GM23338 (cell line): Measurements from ENCODE around the gene DLL4. TPM values are rescaled to one million over a fixed set of nuclear protein-coding genes. Genes with fewer than 3 reads are reported as not detected.

Experiments
- ATAC-seq: fragments of 200-7000 bp; cut with Tn5 transposase; 3 replicates; pipeline ENCODE4 v1.9.1; 2020
- DNase-seq: peaks from one replicate; pipeline ENCODE4 v3.0.0-alpha.2; 2015; ENCODE audit warnings: low spot score
- H2AFZ ChIP-seq: fragments of 200-600 bp; sonication (generic); 2 replicates; pipeline ENCODE4 v1.8.0; 2016; ENCODE audit warnings: antibody characterized with exemption, mild to moderate bottlenecking, moderate library complexity
- H3F3A ChIP-seq: fragments of 200-600 bp; sonication (generic); replicated peaks from 2 replicates; pipeline ENCODE4 v1.8.0; 2017; ENCODE audit warnings: antibody characterized with exemption, mixed run types, low read depth
- H3K27ac ChIP-seq: fragments of 200-600 bp; sonication (generic); 2 replicates; pipeline ENCODE4 v1.6.1; 2016; ENCODE audit warnings: low read depth
- H3K27me3 ChIP-seq: fragments of 200-600 bp; sonication (generic); 2 replicates; pipeline ENCODE4 v1.8.0; 2016; ENCODE audit warnings: mild to moderate bottlenecking, mixed run types, moderate library complexity; ENCODE audit not compliant: insufficient read depth
- H3K36me3 ChIP-seq: fragments of 200-600 bp; sonication (generic); 2 replicates; pipeline ENCODE4 v1.8.0; 2016; ENCODE audit warnings: mild to moderate bottlenecking; ENCODE audit not compliant: insufficient read depth
- H3K4me1 ChIP-seq: fragments of 200-600 bp; sonication (generic); 2 replicates; pipeline ENCODE4 v1.8.0; 2016; ENCODE audit warnings: mild to moderate bottlenecking, moderate library complexity; ENCODE audit not compliant: insufficient read depth
- H3K4me2 ChIP-seq: fragments of 200-600 bp; sonication (generic); 2 replicates; pipeline ENCODE4 v1.7.1; 2017; ENCODE audit warnings: mixed run types
- H3K4me3 ChIP-seq: fragments of 200-600 bp; sonication (generic); 2 replicates; pipeline ENCODE4 v1.6.1; 2016; ENCODE audit warnings: mixed run types
- H3K79me2 ChIP-seq: fragments of 200-600 bp; sonication (generic); replicated peaks from 2 replicates; pipeline ENCODE4 v1.8.0; 2017; ENCODE audit warnings: mild to moderate bottlenecking; ENCODE audit not compliant: insufficient read depth
- H3K9me2 ChIP-seq: fragments of 200-600 bp; sonication (generic); 2 replicates; pipeline ENCODE4 v1.8.0; 2017; ENCODE audit not compliant: insufficient read depth
- H4K20me1 ChIP-seq: fragments of 200-600 bp; sonication (generic); replicated peaks from 2 replicates; pipeline ENCODE4 v1.8.0; 2017; ENCODE audit warnings: mild to moderate bottlenecking; ENCODE audit not compliant: insufficient read depth
- H3K27ac Mint-ChIP-seq: 2 replicates; pipeline ENCODE4 v1.8.0; 2020; ENCODE audit warnings: inconsistent platforms, mild to moderate bottlenecking, moderate library complexity, mixed read lengths
- H3K27me3 Mint-ChIP-seq: 3 replicates; pipeline ENCODE4 v1.8.0; 2022; ENCODE audit warnings: low read depth, mild to moderate bottlenecking, moderate library complexity, mixed read lengths, inconsistent platforms; ENCODE audit not compliant: insufficient read depth, poor library complexity
- H3K36me3 Mint-ChIP-seq: 3 replicates; pipeline ENCODE4 v1.8.0; 2021; ENCODE audit warnings: low read depth, mild to moderate bottlenecking, inconsistent platforms, moderate library complexity, mixed read lengths
- H3K4me1 Mint-ChIP-seq: 3 replicates; pipeline ENCODE4 v1.8.0; 2020; ENCODE audit warnings: mild to moderate bottlenecking, inconsistent platforms, mixed read lengths
- H3K4me3 Mint-ChIP-seq: 3 replicates; pipeline ENCODE4 v1.8.0; 2021; ENCODE audit warnings: moderate library complexity, mild to moderate bottlenecking, inconsistent platforms, mixed read lengths
- H3K9me3 Mint-ChIP-seq: 3 replicates; pipeline ENCODE4 v1.8.0; 2020; ENCODE audit warnings: moderate library complexity, mild to moderate bottlenecking, inconsistent platforms, mixed read lengths
- CREB1 ChIP-seq: fragments of 250-450 bp; sonication (Bioruptor Pico); IDR thresholded peaks from 2 replicates; pipeline ENCODE4 v1.5.0; 2020; ENCODE audit warnings: low read depth, mild to moderate bottlenecking, moderate library complexity
- POLR2AphosphoS5 ChIP-seq: IDR thresholded peaks from 2 replicates; pipeline ENCODE4 v1.6.1; 2016; ENCODE audit warnings: antibody characterized with exemption, low read depth
- STAT1 ChIP-seq: IDR thresholded peaks from one replicate; pipeline ENCODE4 v1.6.1; 2016; ENCODE audit warnings: antibody characterized with exemption; ENCODE audit not compliant: unreplicated experiment
- ZNF114 ChIP-seq: fragments of 250-450 bp; sonication (Bioruptor Pico); IDR thresholded peaks from 2 replicates; pipeline ENCODE4 v1.5.0; 2020; ENCODE audit warnings: mild to moderate bottlenecking, moderate library complexity
- polyA plus RNA-seq: library from polyadenylated mRNA; unstranded; fragments of >200 nt; fragmentation: Nextera tagmentation; extraction: Ambion mirVana; gene quantifications from 2 replicates; pipeline ENCODE4 v1.2.1, GENCODE V29; 2016
- total RNA-seq: library from RNA; depleted of rRNA; stranded (reverse); fragments of >200 nt; shearing (Covaris generic); gene quantifications from 2 replicates; pipeline ENCODE4 v1.2.3, GENCODE V29; 2014
- TF ChIP-seq, protein P1 (sequence below): IDR thresholded peaks from one replicate; pipeline ENCODE4 v1.6.1; 2018; ENCODE audit warnings: antibody characterized with exemption; ENCODE audit not compliant: unreplicated experiment
- TF ChIP-seq, protein P2 (sequence below), 2 experiments: fragments of 200-600 bp in 1 of 2; sonication (generic) in 1 of 2; conservative IDR thresholded peaks; 2 replicates each; pipeline versions ENCODE4 v1.5.1 to v1.6.1; 2016 to 2017; ENCODE audit warnings: antibody characterized with exemption in 2 of 2, low read depth in 2 of 2, mild to moderate bottlenecking in 2 of 2, moderate library complexity in 1 of 2
- TF ChIP-seq, protein P3 (sequence below): fragments of 250-450 bp; sonication (Bioruptor Pico); IDR thresholded peaks from 2 replicates; pipeline ENCODE4 v1.5.0; 2020; ENCODE audit warnings: mild to moderate bottlenecking, moderate library complexity

Gene DLL4
- total and polyA plus RNA-seq, 2 experiments from 2014 or later, result 0.31 to 0.99 TPM

DNA sequence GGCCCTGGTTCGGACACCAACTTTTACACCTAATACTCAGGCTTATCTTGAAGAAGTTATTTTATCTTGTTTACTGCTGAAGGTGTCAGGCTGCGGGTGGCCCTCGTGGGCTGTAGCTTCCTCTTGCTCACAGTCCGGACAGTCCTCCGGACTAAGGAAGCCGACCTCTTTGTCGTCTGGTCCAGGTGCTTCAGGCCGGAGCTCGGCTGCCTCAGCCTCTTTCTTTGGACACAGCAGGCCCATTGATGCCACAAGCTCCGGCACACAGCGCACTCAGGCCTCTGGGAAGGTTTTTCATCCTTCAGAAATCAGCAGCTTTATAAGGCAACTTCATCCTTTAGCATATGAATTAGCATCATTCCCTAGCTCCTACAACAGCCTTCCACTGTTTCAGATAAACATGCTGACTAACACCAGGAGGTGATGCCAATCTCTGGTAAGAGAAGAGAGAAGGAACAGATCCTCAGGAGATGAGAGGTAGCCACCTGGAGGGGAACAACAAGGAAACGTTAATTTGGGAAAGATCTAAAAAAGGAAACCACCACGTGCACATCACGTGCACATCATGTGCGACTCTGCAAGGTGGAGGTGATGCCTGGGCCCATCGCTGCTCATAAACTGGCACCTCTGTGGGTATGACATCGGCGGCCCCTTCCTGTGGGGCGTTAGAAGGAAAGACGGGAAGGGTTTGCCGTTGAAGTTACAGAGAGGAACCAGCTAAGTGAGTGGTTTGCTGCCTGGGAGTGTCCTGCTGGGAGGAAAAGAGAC is 19.8 kb downstream of the DLL4 start (continued):
- TF ChIP-seq, protein P1, sequence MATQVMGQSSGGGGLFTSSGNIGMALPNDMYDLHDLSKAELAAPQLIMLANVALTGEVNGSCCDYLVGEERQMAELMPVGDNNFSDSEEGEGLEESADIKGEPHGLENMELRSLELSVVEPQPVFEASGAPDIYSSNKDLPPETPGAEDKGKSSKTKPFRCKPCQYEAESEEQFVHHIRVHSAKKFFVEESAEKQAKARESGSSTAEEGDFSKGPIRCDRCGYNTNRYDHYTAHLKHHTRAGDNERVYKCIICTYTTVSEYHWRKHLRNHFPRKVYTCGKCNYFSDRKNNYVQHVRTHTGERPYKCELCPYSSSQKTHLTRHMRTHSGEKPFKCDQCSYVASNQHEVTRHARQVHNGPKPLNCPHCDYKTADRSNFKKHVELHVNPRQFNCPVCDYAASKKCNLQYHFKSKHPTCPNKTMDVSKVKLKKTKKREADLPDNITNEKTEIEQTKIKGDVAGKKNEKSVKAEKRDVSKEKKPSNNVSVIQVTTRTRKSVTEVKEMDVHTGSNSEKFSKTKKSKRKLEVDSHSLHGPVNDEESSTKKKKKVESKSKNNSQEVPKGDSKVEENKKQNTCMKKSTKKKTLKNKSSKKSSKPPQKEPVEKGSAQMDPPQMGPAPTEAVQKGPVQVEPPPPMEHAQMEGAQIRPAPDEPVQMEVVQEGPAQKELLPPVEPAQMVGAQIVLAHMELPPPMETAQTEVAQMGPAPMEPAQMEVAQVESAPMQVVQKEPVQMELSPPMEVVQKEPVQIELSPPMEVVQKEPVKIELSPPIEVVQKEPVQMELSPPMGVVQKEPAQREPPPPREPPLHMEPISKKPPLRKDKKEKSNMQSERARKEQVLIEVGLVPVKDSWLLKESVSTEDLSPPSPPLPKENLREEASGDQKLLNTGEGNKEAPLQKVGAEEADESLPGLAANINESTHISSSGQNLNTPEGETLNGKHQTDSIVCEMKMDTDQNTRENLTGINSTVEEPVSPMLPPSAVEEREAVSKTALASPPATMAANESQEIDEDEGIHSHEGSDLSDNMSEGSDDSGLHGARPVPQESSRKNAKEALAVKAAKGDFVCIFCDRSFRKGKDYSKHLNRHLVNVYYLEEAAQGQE, result no peak
- TF ChIP-seq, protein P2, sequence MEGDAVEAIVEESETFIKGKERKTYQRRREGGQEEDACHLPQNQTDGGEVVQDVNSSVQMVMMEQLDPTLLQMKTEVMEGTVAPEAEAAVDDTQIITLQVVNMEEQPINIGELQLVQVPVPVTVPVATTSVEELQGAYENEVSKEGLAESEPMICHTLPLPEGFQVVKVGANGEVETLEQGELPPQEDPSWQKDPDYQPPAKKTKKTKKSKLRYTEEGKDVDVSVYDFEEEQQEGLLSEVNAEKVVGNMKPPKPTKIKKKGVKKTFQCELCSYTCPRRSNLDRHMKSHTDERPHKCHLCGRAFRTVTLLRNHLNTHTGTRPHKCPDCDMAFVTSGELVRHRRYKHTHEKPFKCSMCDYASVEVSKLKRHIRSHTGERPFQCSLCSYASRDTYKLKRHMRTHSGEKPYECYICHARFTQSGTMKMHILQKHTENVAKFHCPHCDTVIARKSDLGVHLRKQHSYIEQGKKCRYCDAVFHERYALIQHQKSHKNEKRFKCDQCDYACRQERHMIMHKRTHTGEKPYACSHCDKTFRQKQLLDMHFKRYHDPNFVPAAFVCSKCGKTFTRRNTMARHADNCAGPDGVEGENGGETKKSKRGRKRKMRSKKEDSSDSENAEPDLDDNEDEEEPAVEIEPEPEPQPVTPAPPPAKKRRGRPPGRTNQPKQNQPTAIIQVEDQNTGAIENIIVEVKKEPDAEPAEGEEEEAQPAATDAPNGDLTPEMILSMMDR (conservative IDR thresholded peaks at IDR 0.05; ENCODE audit: low read depth in 2 of 2), result no peak
- TF ChIP-seq ZNF114 (no peak), STAT1 (no peak)

DNA sequence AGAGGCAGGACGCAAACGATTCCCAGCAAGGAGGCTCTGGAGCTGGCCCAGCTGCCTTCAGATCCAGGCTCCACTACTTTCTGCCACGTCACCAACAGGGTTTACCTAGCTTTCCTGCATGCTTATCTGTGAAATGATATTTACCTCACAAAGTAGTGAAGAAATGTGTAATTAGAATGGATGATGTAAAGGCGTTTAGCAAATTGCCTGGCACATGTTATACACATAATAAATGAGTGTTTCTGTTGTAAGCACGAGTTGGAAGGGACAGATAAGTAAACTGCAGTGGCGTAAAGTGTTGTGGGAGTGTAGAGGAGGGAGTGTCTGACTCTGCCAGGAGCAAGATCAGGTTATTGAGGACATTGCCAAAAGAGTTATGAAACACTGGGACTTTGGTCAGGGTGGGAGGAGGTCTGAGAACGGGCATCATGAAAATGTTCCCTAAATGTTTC is 20.6 kb downstream of the DLL4 start:
- no peak overlapping the region for H3K27ac ChIP-seq
- Mint-ChIP-seq H3K36me3 (peaks cover 17% of the 10 kb centered on the region), H3K4me1 (peaks cover 36% of the 10 kb centered on the region), H3K4me3 (no peak overlapping the region), H3K9me3 (no peaks in the 10 kb centered on the region; the same call in none of the 3 replicates), H3K27ac (no peak overlapping the region), H3K27me3 (peaks cover 23% of the 10 kb centered on the region)
- no peak overlapping the region for H3K4me2 ChIP-seq
- peaks cover 9% of the 10 kb centered on the region for H3F3A ChIP-seq
- ATAC-seq (no peak), DNase-seq (no peak)
- no peaks in the 10 kb centered on the region for H3K27me3 ChIP-seq
- peak overlapping the region; percentile 72 for H2AFZ ChIP-seq
- H4K20me1 ChIP-seq, result no peaks in the 10 kb centered on the region; the same call in 1 of the 2 replicates
- H3K36me3 ChIP-seq, result peaks cover 3% of the 10 kb centered on the region; the same call in 1 of the 2 replicates
- H3K4me3 ChIP-seq, result no peak overlapping the region
- H3K4me1 ChIP-seq, result peaks cover 27% of the 10 kb centered on the region
- no peaks in the 10 kb centered on the region for H3K9me2 ChIP-seq
- peaks cover 14% of the 10 kb centered on the region for H3K79me2 ChIP-seq
- TF ChIP-seq POLR2AphosphoS5 (no peak), CREB1 (CRISPR knock-in tag) (no peak), STAT1 (no peak)
- TF ChIP-seq, protein P1, result no peak
- TF ChIP-seq, protein P3, sequence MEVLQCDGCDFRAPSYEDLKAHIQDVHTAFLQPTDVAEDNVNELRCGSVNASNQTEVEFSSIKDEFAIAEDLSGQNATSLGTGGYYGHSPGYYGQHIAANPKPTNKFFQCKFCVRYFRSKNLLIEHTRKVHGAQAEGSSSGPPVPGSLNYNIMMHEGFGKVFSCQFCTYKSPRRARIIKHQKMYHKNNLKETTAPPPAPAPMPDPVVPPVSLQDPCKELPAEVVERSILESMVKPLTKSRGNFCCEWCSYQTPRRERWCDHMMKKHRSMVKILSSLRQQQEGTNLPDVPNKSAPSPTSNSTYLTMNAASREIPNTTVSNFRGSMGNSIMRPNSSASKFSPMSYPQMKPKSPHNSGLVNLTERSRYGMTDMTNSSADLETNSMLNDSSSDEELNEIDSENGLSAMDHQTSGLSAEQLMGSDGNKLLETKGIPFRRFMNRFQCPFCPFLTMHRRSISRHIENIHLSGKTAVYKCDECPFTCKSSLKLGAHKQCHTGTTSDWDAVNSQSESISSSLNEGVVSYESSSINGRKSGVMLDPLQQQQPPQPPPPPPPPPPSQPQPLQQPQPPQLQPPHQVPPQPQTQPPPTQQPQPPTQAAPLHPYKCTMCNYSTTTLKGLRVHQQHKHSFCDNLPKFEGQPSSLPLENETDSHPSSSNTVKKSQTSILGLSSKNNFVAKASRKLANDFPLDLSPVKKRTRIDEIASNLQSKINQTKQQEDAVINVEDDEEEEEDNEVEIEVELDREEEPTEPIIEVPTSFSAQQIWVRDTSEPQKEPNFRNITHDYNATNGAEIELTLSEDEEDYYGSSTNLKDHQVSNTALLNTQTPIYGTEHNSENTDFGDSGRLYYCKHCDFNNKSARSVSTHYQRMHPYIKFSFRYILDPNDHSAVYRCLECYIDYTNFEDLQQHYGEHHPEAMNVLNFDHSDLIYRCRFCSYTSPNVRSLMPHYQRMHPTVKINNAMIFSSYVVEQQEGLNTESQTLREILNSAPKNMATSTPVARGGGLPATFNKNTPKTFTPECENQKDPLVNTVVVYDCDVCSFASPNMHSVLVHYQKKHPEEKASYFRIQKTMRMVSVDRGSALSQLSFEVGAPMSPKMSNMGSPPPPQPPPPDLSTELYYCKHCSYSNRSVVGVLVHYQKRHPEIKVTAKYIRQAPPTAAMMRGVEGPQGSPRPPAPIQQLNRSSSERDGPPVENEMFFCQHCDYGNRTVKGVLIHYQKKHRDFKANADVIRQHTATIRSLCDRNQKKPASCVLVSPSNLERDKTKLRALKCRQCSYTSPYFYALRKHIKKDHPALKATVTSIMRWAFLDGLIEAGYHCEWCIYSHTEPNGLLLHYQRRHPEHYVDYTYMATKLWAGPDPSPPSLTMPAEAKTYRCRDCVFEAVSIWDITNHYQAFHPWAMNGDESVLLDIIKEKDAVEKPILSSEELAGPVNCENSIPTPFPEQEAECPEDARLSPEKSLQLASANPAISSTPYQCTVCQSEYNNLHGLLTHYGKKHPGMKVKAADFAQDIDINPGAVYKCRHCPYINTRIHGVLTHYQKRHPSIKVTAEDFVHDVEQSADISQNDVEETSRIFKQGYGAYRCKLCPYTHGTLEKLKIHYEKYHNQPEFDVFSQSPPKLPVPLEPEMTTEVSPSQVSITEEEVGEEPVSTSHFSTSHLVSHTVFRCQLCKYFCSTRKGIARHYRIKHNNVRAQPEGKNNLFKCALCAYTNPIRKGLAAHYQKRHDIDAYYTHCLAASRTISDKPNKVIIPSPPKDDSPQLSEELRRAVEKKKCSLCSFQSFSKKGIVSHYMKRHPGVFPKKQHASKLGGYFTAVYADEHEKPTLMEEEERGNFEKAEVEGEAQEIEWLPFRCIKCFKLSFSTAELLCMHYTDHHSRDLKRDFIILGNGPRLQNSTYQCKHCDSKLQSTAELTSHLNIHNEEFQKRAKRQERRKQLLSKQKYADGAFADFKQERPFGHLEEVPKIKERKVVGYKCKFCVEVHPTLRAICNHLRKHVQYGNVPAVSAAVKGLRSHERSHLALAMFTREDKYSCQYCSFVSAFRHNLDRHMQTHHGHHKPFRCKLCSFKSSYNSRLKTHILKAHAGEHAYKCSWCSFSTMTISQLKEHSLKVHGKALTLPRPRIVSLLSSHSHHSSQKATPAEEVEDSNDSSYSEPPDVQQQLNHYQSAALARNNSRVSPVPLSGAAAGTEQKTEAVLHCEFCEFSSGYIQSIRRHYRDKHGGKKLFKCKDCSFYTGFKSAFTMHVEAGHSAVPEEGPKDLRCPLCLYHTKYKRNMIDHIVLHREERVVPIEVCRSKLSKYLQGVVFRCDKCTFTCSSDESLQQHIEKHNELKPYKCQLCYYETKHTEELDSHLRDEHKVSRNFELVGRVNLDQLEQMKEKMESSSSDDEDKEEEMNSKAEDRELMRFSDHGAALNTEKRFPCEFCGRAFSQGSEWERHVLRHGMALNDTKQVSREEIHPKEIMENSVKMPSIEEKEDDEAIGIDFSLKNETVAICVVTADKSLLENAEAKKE (CRISPR knock-in tag), result no peak
